CD4-positive, alpha-beta T cell treated with Interleukin-17A for 4 hours (primary cell): ENCODE results near the gene DDX1.

Experiments used
- DNase-seq: peaks from one replicate; pipeline ENCODE4 v3.0.0-alpha.2; 2020; ENCODE audit warnings: mixed read lengths

Gene DDX1

GRCh38 chr2:15630978-15631719 is 39.5 kb downstream of the DDX1 start:
- DNase-seq: no peak

- DNase-seq: no peak
These were observed 40.2 kb downstream of the DDX1 start for GRCh38 chr2:15631883-15632282.

- no peak for DNase-seq
These were observed 41.6 kb downstream of the DDX1 start for GRCh38 chr2:15633043-15633970.

GRCh38 chr2:15633971-15634346 is 42.3 kb downstream of the DDX1 start:
- no peak for DNase-seq

GRCh38 chr2:15634846-15635490 is 43.3 kb downstream of the DDX1 start:
- DNase-seq: no peak

- DNase-seq: peak; percentile 70
These were observed 45.5 kb downstream of the DDX1 start for GRCh38 chr2:15636972-15637785.

GRCh38 chr2:15638720-15639119 is 47.1 kb downstream of the DDX1 start:
- no peak for DNase-seq

- DNase-seq: no peak
These were observed 47.9 kb downstream of the DDX1 start for GRCh38 chr2:15639323-15640251.

- DNase-seq: peak; percentile 11
These were observed 48.6 kb downstream of the DDX1 start for GRCh38 chr2:15640261-15640711.

GRCh38 chr2:15640784-15641183 is 49.1 kb downstream of the DDX1 start:
- DNase-seq: no peak

GRCh38 chr2:15641530-15641982 is 49.9 kb downstream of the DDX1 start:
- DNase-seq: no peak

- no peak for DNase-seq
These were observed 50.5 kb downstream of the DDX1 start for GRCh38 chr2:15642011-15642814.

GRCh38 chr2:15642815-15643500 is 51.3 kb downstream of the DDX1 start:
- no peak for DNase-seq

GRCh38 chr2:15643791-15644585 is 52.3 kb downstream of the DDX1 start:
- no peak for DNase-seq

GRCh38 chr2:15645300-15645699 is 53.6 kb downstream of the DDX1 start:
- DNase-seq: no peak

GRCh38 chr2:15645720-15646385 is 54.2 kb downstream of the DDX1 start:
- DNase-seq: no peak

GRCh38 chr2:15646661-15647060 is 55.0 kb downstream of the DDX1 start:
- no peak for DNase-seq
